GM19238 (cell line): ENCODE measurements around the gene TPSD1.
"Not testable (repeated sequence)": the region's sequence is repeated elsewhere in the genome, so short reads cannot be mapped to it uniquely, and the experiment has no call there.

Experiments used
- DNase-seq: peaks from one replicate; pipeline ENCODE4 v3.0.0; 2011; ENCODE audit warnings: low spot score; ENCODE audit not compliant: insufficient read length

The TPSD1 gene

GRCh38 chr16:1262210-1262845 lies 6.5 kb downstream of the TPSD1 start:
- no peak for DNase-seq

DNA sequence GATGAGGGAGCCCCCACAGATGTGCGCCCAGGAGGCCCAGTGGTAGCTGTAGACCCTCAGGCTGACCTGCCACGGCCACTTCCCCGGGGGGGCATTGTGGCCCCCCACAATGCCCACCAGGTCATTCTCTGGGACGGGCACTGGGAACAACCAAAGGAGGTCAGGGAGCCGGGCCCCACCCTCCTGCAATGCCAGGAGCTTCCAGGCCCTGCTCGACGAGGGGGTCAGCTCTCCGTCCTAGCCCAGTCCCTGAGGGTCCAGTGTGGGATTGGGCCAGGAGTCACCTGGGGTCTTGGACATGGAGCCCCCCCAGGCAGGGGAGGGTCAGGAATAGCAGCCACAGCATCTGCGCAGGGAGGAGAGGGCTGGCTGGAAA lies 7.0 kb downstream of the TPSD1 start:
- no peak for DNase-seq

DNA sequence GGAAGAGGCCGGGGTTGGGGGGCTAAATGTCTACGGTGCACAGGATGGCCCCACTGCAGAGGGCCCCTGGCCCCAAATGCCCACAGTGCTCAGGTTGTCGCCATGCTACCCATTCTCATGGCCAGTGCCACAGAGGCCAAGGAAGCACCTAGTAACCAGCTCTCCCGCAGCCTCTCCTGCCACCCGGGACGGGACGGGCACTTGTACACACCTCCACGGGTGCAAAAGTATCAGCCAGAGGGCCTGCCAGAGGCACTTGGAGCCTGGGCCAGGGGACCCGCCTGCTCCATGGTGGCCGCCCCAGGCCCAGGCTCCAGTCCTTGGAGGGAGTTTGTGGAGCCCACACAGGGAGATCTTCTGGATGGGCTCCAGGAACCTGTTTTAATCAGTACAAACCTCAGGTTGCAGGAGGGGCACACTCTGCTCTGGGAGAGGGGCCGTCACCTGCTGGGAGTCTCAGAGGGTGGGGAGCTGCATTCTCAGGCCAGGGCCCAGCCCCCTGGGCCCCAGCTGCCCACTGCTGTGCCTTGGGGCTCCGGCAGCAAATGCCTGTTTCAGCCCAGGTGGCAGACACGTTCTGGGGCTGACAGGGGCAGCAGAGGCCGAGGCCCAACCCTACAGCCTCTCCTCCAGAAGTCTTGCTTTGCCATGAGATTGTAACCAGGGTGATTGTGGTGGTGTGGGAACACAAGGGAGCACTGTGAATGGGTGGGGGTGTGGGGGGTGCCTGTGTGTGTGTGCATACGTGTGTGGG lies 7.9 kb downstream of the TPSD1 start:
- DNase-seq = no peak

- DNase-seq = no peak
Observed at GRCh38 chr16:1264345-1265089, 8.6 kb downstream of the TPSD1 start.

GRCh38 chr16:1265090-1265630 lies 9.3 kb downstream of the TPSD1 start:
- DNase-seq = no peak

DNA sequence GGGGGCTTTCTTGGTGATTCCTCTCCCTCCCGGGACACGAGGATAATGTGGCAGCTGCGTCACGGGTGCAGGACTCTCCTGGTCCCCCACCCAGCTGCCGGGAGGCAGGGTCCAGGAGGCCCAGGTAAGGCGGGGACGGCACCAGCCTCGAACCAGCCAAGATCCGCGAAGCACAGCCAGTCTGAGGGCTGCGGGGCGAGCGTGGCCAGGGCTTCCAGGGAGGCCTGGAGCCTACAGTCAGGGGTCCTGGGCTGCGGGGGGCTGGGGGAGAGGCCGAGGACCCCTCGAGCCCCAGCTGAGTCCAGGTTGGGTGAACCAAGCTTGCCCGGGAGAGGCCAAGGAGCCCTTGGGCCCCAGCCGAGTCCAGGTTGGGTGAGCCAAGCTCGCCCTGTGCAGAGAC lies 10.0 kb downstream of the TPSD1 start:
- DNase-seq = no peak

DNA sequence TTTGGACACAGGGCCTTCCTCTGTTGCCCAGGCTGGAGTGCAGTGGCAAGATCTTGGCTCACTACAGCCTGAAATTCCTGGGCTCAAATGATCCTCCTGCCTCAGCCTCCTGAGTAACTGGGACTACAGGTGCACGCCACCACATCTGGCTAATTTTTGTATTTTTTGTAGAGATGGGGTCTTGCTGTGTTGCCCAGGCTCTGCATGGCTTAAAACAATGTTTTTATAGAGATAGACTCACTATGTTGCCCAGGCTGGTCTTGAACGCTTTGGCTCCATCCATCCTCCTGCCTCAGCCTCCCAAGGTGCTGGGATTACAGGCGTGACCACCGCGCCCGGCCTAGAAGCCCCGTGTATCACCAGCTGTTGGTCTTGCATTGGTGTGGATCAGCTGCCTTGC lies 13.5 kb downstream of the TPSD1 start:
- not testable (repeated sequence) for DNase-seq

DNA sequence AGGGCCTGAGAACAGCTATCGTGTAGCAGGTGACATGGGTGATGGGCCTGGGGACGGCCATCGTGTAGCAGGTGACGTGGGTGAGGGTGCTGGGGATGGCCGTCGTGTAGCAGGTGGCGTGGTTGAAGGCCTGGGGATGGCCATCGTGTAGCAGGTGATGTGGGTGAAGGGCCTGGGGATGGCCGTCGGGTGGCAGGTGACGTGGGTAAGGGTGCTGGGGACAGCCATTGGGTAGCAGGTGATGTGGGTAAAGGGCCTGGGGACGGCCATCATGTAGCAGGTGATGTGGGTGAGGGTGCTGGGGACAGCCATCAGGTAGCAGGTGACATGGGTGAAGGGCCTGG lies 15.5 kb downstream of the TPSD1 start:
- DNase-seq = no peak

GRCh38 chr16:1271724-1272413 lies 16.0 kb downstream of the TPSD1 start:
- not testable (repeated sequence) for DNase-seq

DNA sequence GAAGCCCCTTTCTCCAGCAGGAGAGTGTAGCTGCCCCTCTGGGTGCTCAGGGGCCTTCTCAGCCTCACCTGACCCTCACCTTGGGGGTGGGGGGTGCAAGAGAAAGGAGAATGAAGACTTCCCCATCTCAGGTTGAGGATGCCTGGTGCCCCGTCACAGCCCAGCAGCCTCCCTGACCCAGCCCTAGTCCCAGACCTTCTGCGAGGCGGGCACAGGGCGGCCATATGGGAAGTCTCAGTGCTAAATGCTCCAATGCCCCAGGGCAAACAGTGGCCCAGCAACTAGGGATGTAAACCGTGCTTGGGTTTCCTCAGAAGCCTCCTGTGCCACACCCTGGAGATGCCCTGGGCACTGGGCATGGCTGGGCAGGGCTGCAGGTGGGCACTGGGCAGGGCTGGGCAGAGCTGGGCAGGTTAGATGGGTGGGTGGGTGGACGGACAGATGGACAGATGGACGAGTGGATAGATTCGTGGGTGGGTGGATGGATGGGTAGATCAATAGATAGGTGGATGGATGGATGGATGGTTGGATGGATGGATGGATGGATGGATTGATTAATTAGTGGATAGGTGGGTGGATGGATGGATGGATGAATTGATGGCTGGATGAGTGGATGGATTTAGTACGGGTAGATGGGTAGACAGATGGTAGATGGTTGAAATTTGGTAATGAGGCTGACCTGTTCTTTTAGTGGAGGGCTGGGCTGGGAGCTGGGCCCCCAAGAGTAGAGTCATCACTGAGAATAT lies 16.8 kb downstream of the TPSD1 start:
- no peak for DNase-seq

DNA sequence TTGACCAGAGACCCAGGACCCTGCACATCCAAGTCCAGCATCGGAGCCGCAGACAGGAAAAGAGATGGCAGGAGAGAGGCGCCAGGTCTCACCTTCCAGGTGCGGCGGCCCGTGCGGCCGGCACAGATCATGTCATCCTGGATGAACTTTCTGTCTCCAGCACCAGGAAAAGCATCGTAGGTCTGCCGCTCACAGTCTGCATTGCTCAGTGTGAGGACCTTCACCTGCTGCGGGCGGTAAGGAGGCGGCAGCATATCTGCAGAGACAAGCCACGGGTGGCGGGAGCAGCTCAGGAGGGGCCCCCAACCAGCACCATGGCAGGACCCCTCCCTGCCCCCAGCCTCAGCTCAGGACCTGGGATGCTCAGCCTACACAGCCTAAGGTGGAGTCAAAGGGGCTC lies 17.9 kb downstream of the TPSD1 start:
- DNase-seq = no peak

DNA sequence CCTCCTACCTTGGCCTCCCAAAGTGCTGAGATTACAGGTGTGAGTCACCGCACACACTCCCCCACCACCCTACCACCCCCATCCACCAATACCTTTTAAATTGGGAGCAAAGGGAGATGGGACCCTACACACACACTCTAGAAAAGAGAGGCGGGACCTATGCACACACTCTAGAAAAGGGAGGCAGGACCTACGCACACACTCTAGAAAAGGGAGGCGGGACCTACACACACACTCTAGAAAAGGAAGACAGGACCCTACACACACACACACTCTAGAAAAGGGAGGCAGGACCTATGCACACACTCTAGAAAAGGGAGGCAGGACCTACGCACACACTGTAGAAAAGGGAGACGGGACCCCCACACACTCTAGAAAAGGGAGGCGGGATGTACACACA lies 18.9 kb downstream of the TPSD1 start:
- no peak for DNase-seq

- no peak for DNase-seq
Observed at GRCh38 chr16:1275791-1276579, 20.1 kb downstream of the TPSD1 start.

- DNase-seq = no peak
Observed at GRCh38 chr16:1276580-1276878, 20.7 kb downstream of the TPSD1 start.

GRCh38 chr16:1277151-1277598 lies 21.3 kb downstream of the TPSD1 start:
- no peak for DNase-seq

DNA sequence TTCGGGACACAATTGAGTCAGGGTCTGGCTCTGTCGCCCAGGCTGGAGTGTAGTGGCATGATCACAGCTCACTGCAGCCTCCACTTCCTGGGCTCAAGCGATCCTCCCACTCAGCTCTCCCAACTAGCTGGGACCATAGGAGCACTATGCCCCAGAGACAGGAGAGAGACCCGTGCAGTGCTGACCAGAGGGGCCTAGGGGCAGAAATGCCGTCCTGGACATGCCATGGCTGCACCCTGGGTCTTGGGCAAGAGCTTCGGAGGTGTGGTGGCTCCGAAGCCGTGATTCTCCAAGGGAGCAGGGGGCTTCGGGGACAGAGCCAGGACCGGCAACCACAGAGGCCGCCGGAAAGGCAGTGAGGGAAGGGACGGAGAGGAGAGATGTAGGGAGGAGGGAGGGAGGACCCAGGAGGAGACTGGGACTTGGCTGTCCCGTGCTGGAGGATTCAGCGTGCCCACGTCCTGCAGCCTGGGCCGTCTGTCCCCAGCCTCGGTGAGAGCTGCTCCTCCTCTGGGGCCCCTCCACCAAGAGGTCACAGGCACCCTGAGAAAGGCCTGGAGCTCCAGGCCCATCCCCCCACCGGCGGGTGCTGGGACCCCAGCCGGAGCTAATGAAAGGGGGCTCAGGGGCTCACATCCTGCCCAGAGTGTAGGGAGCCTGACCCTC lies 21.9 kb downstream of the TPSD1 start:
- DNase-seq = no peak

GRCh38 chr16:1278477-1278876 lies 22.6 kb downstream of the TPSD1 start:
- DNase-seq = no peak

DNA sequence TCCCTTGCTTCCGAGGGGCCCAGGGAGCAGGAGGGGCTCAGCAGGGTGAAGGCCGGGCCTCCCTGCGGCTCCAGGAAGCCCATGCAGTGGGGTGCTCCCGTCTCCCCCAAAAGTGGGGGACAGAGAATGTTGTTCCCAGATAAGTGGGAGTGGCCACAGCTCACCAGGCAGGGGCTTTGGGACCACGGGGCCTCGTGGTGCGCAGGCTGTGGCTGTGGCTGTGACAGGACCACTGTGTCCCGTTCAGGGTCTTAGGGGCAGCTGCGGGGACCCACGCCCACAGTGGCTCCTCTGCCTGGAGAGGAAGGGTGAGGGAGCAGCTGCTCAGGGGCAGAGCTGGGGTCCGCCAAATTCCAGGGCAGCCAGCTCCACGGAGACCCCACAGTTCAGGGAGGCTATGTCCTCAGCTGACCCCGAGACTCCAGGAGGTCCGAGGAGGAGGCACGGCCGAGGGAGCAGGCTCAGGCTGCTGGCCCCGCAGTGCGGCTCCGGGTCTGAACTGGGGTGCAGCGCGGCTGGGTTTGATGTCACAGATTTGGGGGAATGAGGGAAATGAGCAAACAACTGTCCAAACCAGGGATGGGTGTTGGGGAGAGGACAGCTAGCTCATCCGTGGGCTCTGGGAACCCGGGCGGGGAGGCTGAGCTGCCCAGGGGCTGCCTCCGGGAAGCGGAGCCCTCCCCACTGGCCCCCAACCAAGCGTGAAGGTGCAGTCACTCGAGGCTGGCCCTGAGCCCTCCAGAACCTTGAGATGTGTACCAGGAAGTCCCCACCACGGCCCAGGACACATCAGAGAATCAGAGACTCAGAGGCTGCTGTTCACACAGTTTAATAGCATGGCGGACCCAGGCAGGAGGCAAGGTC lies 23.4 kb downstream of the TPSD1 start:
- no peak for DNase-seq
